MM.1S (cell line): ENCODE data around the gene CAPZA1.

Experiments used
- EZH2 ChIP-seq: fragments of 300-600 bp; sonication (generic); optimal IDR thresholded peaks from 2 replicates; pipeline ENCODE3; 2017; ENCODE audit warnings: low read depth, mild to moderate bottlenecking, antibody characterized with exemption, low read length, mixed read lengths
- EZH2phosphoT487 ChIP-seq: fragments of 300-600 bp; sonication (generic); IDR thresholded peaks from 2 replicates; pipeline ENCODE4 v1.6.1; 2018; ENCODE audit warnings: antibody characterized with exemption, low read length

- no peak for TF ChIP-seq EZH2phosphoT487
- TF ChIP-seq EZH2, result no peak
These were observed 704 bp downstream of the CAPZA1 start for GRCh38 chr1:112620377-112620695.
